Stomach (tissue), 4 donors: ENCODE measurements around the gene KIFC3.

ENCODE experiments used
- EP300 ChIP-seq: sonication (generic); formaldehyde crosslinking; IDR thresholded peaks from one replicate; pipeline ENCODE4 v1.6.1; 2017; ENCODE audit warnings: antibody characterized with exemption
- POLR2A ChIP-seq, 4 donors: fragments of 450-650 bp; IDR thresholded peaks; one replicate each; pipeline ENCODE4 v1.6.1; 2016; ENCODE audit warnings: antibody characterized with exemption in 4 of 4, control low read depth in 2 of 4, mild to moderate bottlenecking in 1 of 4, moderate library complexity in 1 of 4
- TF ChIP-seq, protein P1 (sequence below), 7 experiments: fragments of 450-650 bp in 4 of 7; fragments of 200-600 bp in 3 of 7; sonication (generic) in 3 of 7; IDR thresholded peaks; one replicate each; pipeline ENCODE4 v1.5.1; 2016 to 2019; ENCODE audit warnings: antibody characterized with exemption in 7 of 7, control low read depth in 2 of 7, mild to moderate bottlenecking in 1 of 7

DNA sequence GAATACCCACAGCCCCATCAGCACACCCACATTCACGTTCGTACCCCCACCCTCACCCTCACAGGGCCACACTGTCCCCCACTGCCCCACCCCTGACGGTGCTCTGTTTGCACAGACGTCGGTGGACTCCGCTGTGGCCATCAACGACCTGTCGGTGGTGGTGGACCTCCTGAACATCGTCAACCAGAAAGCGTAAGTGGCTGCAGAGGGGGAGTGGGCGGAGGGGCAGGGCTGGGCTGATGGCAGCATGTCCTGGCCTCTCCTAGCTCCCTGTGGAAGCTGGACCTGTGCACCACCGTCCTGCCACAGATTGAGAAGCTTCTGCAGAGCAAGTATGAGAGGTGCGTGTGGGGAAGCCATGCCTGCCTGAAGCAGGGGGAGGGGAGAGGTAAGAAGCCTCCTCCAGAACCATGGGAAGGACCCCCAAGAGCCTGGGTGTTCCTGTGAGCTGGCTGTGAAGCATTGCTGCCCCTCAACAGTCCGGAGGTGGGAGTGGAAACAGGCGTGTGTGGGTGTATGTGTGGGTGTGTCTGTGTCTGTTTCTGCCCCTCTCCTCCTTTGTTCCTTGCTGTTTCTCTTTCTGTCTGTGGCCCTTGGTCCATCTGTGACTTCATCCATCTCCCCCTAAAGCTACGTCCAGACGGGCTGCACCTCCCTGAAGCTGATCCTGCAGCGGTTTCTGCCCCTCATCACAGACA lies 46.4 kb downstream of the KIFC3 start:
- TF ChIP-seq, protein P1, sequence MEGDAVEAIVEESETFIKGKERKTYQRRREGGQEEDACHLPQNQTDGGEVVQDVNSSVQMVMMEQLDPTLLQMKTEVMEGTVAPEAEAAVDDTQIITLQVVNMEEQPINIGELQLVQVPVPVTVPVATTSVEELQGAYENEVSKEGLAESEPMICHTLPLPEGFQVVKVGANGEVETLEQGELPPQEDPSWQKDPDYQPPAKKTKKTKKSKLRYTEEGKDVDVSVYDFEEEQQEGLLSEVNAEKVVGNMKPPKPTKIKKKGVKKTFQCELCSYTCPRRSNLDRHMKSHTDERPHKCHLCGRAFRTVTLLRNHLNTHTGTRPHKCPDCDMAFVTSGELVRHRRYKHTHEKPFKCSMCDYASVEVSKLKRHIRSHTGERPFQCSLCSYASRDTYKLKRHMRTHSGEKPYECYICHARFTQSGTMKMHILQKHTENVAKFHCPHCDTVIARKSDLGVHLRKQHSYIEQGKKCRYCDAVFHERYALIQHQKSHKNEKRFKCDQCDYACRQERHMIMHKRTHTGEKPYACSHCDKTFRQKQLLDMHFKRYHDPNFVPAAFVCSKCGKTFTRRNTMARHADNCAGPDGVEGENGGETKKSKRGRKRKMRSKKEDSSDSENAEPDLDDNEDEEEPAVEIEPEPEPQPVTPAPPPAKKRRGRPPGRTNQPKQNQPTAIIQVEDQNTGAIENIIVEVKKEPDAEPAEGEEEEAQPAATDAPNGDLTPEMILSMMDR (IDR thresholded peaks at IDR 0.05), result no peak
- TF ChIP-seq EP300 (no peak), POLR2A (IDR thresholded peaks at IDR 0.05) (no peak)
